ENCODE data around the gene CLIP2.
A peak's percentile ranks its signal among the peaks of the same experiment; 100 is the strongest.
"Not testable (repeated sequence)": the region's sequence is repeated elsewhere in the genome, so short reads cannot be mapped to it uniquely, and the experiment has no call there.

Gene CLIP2

DNA sequence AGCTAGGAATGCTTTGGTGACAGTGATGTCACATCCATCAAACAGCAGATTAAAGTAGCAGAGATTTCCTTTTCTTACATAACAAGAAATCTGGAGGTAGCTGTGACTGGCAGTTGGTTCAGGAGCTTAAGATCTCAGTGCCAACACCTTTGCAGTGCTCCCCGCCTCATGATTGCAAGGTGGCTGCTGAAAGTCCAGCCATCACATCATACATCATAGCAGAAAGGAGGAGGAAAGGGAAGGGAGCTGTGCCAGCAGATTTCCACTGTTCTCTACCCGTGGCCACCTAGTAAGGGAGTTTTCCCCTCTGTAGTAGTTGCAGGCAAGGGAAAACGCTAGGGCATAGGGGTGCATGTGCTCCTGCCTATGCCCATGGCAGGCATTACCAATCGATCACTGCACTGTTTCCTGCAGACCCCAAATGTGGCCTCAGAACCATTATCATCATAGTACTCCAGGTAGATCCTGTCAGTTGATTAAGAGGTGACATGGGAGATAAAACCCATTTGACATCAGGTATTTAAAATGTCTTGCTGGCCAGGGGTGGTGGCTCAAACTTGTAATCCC lies 106.6 kb downstream of the CLIP2 start:
- TF ChIP-seq, protein P1, sequence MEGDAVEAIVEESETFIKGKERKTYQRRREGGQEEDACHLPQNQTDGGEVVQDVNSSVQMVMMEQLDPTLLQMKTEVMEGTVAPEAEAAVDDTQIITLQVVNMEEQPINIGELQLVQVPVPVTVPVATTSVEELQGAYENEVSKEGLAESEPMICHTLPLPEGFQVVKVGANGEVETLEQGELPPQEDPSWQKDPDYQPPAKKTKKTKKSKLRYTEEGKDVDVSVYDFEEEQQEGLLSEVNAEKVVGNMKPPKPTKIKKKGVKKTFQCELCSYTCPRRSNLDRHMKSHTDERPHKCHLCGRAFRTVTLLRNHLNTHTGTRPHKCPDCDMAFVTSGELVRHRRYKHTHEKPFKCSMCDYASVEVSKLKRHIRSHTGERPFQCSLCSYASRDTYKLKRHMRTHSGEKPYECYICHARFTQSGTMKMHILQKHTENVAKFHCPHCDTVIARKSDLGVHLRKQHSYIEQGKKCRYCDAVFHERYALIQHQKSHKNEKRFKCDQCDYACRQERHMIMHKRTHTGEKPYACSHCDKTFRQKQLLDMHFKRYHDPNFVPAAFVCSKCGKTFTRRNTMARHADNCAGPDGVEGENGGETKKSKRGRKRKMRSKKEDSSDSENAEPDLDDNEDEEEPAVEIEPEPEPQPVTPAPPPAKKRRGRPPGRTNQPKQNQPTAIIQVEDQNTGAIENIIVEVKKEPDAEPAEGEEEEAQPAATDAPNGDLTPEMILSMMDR (IDR thresholded peaks at IDR 0.05; ENCODE audit: extremely low read depth, insufficient read depth, missing control alignments): no peak
- in situ Hi-C loops (cut with MboI; ENCODE audit: low pct_unique_long_range_greater_than_20kb, low sequenced_read_pairs, unreplicated experiment): no loop called here
- no peak for DNase-seq (ENCODE audit: low spot score)

DNA sequence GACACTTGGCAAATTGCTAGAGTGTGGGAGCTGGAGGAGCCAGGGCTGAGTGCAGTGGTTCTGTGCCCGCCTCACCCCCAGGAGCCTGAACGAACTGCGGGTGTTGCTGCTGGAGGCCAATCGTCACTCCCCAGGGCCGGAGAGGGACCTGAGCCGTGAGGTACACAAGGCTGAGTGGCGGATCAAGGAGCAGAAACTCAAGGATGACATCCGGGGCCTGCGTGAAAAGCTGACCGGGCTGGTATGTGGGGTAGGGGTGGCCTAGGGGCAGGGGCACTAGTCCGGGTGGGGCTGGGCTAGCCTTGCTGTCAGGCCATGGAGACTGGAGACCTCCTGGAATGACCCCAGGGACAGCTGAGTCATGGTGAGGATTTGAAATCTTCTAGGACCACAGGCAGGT lies 107.8 kb downstream of the CLIP2 start:
- in situ Hi-C loops (cut with MboI; ENCODE audit: low pct_unique_long_range_greater_than_20kb, low sequenced_read_pairs, unreplicated experiment): no loop called here

DNA sequence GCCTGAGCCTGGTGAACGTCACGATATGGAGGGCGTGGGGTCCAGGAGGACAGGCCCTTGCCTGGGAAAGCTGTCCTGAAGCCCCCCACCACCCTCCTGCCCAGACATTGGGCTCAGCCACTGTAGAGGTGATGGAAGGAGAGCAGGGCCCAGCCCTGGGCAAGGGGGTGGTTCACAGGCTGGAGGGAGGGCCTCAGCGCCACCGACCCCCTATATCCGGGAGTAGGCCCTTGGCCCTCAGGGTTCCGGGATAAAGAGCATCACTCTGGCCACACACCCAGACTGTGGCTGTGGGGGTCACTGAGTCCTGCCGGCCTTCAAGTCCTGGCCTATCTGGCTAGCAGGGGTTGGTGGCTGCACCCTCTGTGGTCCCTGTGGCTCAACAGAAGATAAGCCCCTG lies 109.2 kb downstream of the CLIP2 start:
- in situ Hi-C loops (cut with MboI; ENCODE audit: low pct_unique_long_range_greater_than_20kb, low sequenced_read_pairs, unreplicated experiment): no loop called here

More for the DNA sequence above, 107.8 kb downstream of the CLIP2 start:
- TF ChIP-seq, protein P1 (IDR thresholded peaks at IDR 0.05; ENCODE audit: extremely low read depth, insufficient read depth, missing control alignments): no peak
- no peak for DNase-seq (ENCODE audit: low spot score)

DNA sequence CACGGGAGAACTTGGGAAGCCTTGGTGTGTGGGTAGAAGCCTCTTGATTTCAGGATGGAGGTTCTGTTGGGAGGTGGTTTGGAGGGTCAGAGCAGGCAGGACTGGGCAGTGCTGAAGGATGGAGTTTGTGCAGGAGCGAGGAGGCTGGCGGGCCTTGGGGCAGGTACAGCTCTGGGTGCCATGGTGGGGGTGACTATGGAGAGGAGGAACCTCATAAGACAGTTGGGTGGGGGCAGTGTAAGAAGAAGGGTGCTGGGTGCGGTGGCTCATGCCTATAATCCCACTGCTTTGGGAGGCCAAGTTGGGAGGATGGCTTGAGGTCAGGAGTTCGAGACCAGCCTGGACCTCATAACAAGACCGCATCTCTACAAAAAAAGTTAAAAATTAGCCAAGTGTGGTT lies 109.8 kb downstream of the CLIP2 start:
- TF ChIP-seq, protein P1 (IDR thresholded peaks at IDR 0.05; ENCODE audit: extremely low read depth, insufficient read depth, missing control alignments): no peak
- in situ Hi-C loops (cut with MboI; ENCODE audit: low pct_unique_long_range_greater_than_20kb, low sequenced_read_pairs, unreplicated experiment): no loop called here
- DNase-seq (ENCODE audit: low spot score): no peak

More for the DNA sequence above, 109.2 kb downstream of the CLIP2 start:
- TF ChIP-seq, protein P1 (IDR thresholded peaks at IDR 0.05; ENCODE audit: extremely low read depth, insufficient read depth, missing control alignments): no peak
- no peak for DNase-seq (ENCODE audit: low spot score)

DNA sequence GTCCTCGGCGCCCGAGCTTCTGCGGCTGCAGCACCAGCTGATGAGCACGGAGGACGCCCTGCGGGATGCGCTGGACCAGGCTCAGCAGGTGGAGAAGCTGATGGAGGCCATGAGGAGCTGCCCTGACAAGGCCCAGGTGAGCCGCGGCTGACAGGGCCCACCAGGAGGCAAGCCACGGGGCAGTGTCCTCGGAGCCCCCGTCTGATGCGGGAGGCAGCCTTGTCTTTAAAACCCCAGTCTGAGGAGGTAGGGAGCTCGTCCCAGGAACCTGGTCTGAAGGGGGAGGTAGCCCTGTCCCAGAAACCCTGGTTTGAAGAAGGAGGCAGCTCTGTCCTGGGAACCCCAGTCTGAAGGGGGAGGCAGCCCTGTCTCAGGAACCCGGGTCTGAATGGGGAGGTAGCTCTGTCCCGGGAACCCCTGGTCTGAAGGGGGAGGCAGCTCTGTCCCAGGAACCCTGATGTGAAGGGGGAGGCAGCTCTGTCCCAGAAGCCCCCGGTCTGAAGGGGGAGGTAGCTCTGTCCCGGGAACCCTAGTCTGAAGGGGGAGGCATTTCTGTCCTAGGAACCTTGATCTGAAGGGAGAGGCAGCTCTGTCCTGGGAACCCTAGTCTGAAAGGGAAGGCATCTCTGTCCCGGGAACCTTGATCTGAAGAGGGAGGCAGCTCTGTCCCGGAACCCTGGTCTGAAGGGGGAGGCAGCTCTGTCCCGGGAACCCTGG lies 111.4 kb downstream of the CLIP2 start:
- in situ Hi-C loops (cut with MboI; ENCODE audit: low pct_unique_long_range_greater_than_20kb, low sequenced_read_pairs, unreplicated experiment): loop anchor here (5.0 to 10.0 kb wide), 2 partner anchors 193 to 336 kb away; no protein-coding TSS in a partner anchor
- DNase-seq (ENCODE audit: low spot score): no peak
- TF ChIP-seq, protein P1 (IDR thresholded peaks at IDR 0.05; ENCODE audit: extremely low read depth, insufficient read depth, missing control alignments): no peak

DNA sequence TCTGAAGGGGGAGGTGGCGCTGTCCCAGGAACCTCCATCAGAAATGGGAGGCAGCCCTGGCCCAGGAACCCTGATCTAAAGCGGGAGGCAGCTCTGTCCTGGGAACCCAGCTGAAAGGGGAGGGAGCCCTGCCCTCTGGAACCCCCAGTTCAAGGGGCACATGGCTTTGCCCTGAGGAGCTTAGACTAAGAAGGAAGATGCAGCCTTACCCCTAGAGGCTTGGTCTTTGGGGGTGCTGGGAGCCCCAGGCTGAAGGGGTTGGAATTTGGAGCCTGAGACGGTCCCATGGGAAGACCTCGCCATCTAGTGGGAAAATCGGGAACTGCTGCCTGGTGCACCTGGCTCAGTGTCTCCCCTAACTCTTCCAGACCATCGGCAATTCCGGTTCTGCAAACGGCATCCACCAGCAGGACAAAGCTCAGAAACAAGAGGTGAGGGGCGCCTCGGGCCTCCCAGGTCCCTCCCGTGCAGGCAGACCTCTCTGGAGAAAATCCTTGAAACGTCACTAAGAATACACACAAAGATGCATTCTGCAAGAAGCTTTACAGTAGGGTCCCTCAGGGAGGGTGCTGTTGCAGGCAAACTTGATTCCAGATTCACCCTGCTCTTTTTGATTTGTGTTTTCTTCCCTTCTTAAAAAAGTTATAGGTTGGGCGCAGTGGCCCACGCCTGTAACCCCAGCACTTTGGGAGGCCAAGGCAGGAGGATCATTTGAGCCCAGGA lies 112.1 kb downstream of the CLIP2 start:
- in situ Hi-C loops (cut with MboI; ENCODE audit: low pct_unique_long_range_greater_than_20kb, low sequenced_read_pairs, unreplicated experiment): loop anchor here (5.0 to 10.0 kb wide), 2 partner anchors 194 to 336 kb away; no protein-coding TSS in a partner anchor
- DNase-seq (ENCODE audit: low spot score): peak; percentile 83
- TF ChIP-seq, protein P1 (IDR thresholded peaks at IDR 0.05; ENCODE audit: extremely low read depth, insufficient read depth, missing control alignments): peak; percentile 88

DNA sequence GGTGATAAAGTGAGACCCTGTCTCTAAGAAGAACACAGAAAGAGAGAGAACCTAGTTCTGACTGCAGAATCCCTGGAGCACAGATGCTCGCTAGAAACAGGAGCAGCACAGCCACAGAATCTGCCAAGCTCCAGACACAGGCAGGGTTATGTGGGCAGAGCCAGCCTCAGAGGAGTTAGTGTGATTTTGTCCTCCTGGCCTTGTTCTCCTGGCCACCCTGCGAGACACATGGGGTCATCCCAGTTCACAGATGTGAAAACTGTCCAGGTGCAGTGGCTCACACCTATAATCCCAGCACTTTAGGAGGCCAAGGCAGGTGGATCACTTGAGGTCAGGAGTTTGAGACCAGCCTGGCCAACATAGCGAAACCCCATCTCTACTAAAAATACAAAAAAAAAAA lies 113.5 kb downstream of the CLIP2 start:
- in situ Hi-C loops (cut with MboI; ENCODE audit: low pct_unique_long_range_greater_than_20kb, low sequenced_read_pairs, unreplicated experiment): loop anchor here (5.0 to 10.0 kb wide), 2 partner anchors 195 to 338 kb away; no protein-coding TSS in a partner anchor
- DNase-seq (ENCODE audit: low spot score): not testable (repeated sequence)

Data from GM13977 (cell line).